GDM1 (cell line): ENCODE measurements around the gene ANXA10.
"Not testable (repeated sequence)": the region's sequence is repeated elsewhere in the genome, so short reads cannot be mapped to it uniquely, and the experiment has no call there.

Experiments used
- DNase-seq: peaks from one replicate; lab custom pipeline; 2025; lab: John Stamatoyannopoulos, UW

Gene ANXA10, protein sequence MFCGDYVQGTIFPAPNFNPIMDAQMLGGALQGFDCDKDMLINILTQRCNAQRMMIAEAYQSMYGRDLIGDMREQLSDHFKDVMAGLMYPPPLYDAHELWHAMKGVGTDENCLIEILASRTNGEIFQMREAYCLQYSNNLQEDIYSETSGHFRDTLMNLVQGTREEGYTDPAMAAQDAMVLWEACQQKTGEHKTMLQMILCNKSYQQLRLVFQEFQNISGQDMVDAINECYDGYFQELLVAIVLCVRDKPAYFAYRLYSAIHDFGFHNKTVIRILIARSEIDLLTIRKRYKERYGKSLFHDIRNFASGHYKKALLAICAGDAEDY

GRCh38 chr4:168092176-168092712 lies at the start of gene ANXA10:
Gene ANXA10 (plus strand): TSS chr4:168092537. CDS start chr4:168092701, 164 bp downstream.
- no peak for DNase-seq

DNA sequence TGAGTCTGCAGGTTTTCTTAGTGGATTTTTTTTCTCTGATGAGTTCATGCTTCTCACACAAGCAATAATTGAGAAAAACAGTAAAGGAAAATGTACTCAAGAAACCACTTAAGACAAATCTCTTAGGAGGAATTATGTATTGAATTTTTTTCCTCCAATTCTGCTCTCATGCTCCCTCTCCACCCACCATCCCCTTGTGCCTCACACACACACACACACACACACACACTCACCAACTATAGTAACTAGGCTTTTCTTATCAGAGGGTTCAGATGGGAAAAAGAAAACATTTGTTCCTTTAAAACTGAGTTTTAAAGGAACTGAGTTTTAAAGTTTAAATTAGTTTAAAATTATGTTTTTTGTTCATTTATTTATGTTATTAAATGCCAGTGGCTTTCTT lies 47.0 kb upstream of the ANXA10 start:
- DNase-seq, result no peak

DNA sequence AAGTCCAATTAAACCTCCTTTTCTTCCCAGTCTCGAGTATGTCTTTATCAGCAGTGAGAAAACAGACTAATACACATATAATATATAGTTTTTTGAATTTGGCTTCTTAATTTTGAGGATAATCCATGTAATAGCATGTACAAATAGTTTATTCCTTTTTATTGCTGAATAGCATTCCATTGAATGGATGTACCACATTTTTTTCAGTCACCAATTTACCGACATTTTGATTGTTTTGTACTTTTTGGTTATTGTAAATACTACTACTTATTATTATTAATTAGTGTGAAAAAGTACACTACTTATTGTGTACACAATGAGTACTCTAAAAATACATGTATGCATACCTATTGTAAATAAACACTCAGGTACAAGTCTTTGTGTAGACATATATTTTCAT lies 42.3 kb upstream of the ANXA10 start:
- no peak for DNase-seq

DNA sequence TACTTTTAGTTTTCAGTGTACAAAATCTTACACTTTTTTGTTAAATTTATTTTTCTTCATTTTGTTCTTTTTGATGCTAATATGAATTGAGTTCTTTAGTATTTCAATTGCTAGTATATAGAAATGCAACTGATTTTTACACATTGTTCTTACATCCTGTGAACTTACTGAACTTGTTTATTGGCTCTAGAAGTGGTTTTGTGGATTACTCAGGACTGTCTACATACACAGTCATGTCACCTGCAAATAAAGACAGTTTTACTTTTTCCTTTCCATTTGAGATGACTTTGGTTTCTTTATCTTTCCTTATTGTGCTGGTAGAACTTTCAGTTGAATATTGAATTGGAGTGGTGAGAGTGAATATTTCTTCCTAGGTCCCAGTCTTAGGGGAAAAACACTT lies 40.8 kb upstream of the ANXA10 start:
- no peak for DNase-seq

DNA sequence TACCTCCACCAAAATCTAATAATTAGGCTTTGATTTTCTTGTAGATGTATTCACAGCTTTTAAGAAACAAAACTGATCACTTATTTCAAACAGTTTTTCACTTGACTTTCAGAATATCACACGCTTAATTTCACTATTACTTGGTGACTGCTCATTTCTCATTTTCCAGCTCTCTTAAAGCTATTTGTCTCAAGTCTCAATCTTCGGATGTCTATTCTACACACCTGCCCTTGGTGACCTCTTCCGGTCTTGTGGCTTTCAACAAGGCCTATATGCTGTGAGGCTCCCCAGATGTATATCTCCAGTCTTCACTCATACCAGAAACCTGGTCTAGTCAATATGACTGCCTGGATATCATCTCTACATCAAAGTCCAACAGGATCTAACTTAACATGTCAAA lies 34.9 kb upstream of the ANXA10 start:
- no peak for DNase-seq

- no peak for DNase-seq
Measured at GRCh38 chr4:168059251-168059650, 33.1 kb upstream of the ANXA10 start.

DNA sequence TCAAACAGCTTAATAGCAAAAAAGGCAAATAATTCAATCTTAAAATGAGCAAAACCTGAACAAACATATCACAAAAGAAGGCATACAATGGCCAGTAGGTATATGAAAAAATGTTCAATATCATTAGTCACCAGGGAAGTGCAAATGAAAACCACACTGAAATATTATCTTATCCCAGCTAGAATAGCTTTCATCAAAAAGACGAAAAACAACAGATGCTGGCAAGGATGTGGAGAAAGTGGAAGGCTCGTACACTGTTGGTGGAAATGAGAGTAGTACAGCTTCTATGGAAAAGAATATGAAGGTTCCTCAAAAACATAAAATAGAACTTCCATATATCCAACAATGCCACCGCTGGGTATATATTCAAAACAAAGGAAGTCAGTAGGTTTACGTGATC lies 29.3 kb upstream of the ANXA10 start:
- DNase-seq, result no peak

- DNase-seq, result no peak
Measured at GRCh38 chr4:168070903-168071302, 21.4 kb upstream of the ANXA10 start.

DNA sequence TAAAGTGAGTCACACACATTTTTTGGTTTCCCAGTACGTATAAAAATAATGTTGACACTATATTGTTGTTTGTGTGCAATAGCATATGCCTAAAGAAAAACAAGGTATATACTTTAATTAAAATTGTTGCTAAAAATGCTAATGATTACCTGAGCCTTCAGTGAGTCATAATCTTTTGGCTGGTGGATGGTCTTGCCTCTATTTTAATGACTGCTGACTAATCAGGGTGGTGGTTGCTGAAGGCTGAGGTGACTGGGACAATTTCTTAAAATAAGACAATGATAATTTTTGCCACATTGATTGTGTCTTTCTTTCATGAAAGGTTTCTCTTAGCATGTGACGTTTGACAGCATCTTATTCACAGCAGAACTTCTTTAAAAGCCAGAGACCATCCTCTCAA lies 21.0 kb upstream of the ANXA10 start:
- no peak for DNase-seq

- DNase-seq, result no peak
Measured at GRCh38 chr4:168074861-168075260, 17.5 kb upstream of the ANXA10 start.

- peak; percentile 22 for DNase-seq
Measured at GRCh38 chr4:168076989-168077725, 15.2 kb upstream of the ANXA10 start.

DNA sequence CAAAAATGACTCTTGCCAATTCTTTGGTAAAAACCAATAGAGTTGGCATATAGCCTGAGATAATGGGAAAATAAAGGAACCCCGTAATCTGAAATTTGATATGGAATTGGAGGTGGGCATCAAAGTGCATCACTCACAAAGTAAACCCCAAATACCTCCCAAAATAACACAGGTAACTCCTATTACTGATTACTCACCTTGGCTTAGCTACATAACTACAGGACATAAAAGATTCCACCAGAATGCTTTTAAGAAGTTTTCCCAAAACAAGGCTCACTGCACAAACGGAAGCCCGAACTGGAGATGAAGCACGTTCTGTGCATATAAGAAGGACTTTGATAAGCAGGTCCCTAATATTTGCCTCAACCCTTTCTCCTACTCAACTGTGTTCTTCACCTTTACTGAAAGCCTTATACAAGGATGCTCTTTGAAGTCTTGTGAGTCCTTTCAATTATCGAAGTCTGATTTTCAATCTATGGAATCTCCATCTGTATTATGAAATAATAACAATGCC lies 14.6 kb upstream of the ANXA10 start:
- DNase-seq, result no peak

- DNase-seq, result no peak
Measured at GRCh38 chr4:168082379-168082778, 10.0 kb upstream of the ANXA10 start.

- DNase-seq, result no peak
Measured at GRCh38 chr4:168095776-168096406, 3.6 kb downstream of the ANXA10 start.

GRCh38 chr4:168096407-168096784 lies 4.1 kb downstream of the ANXA10 start:
- no peak for DNase-seq

DNA sequence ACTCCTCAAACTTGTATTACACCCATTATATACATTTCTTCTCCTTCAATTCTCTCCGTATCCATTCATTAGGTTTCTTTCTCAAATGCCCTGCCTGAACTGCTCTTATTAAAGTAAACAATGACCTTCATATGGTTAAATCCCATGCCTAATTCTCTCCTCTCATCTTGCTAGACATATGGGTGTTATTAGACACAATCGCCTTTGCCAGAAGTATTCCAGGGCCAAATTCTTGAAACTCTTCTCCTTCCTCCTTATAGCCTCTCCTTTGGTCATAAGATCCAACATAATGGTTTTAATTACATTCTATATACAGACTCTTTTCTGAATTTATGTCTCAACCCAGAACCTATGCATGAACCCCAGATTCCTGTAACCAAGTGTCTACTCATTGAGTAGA lies 4.8 kb downstream of the ANXA10 start:
- no peak for DNase-seq

GRCh38 chr4:168098248-168098717 lies 5.9 kb downstream of the ANXA10 start:
- DNase-seq, result no peak

- DNase-seq, result no peak
Measured at GRCh38 chr4:168099195-168099594, 6.9 kb downstream of the ANXA10 start.

- DNase-seq, result no peak
Measured at GRCh38 chr4:168101026-168101425, 8.7 kb downstream of the ANXA10 start.

GRCh38 chr4:168102403-168102802 lies 10.1 kb downstream of the ANXA10 start:
- DNase-seq, result no peak

DNA sequence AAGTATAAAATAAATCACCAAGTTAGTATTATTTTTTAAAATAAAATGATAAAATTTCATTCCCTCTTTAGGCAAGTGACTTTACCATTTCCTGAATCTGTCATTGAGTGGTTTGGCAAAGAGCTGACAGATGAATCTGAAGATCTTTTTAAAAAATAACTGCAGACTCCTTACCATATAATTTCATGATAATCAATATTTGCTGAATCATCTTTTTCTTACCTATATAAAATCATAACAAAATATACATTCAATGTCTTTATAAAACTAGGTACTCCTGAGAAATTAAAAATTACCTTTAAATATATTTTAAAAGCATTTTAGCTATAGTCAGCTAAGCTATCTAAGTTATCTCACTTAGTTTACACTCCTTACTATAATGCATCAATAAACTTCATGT lies 17.2 kb downstream of the ANXA10 start:
- no peak for DNase-seq

DNA sequence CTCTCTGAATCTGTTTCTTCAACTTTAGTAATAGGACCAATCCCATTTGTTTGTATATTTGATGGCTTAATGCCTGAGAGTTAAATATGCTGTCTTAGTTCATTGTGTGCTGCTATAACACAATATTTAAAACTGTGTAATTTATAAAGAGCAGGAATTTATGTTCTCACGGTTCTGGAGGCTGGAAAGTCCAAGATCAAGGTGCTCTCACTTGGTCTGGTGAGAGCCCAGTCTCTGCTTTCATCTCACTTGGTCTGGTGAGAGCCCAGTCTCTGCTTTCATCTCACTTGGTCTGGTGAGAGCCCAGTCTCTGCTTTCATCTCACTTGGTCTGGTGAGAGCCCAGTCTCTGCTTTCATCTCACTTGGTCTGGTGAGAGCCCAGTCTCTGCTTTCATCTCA lies 20.7 kb downstream of the ANXA10 start:
- not testable (repeated sequence) for DNase-seq
